K562 (cell line): Measurements from ENCODE around the gene POLR3GL. TPM values are rescaled to one million over a fixed set of nuclear protein-coding genes. Genes with fewer than 3 reads are reported as not detected.

ENCODE experiments used
- BCOR ChIP-seq: fragments of 450-650 bp; IDR thresholded peaks from 2 replicates; pipeline ENCODE4 v1.6.1; 2016
- BDP1 ChIP-seq: IDR thresholded peaks from 3 replicates; pipeline ENCODE4 v1.6.1; 2011; ENCODE audit not compliant: insufficient read length, insufficient read depth
- C11orf30 ChIP-seq: fragments of 450-650 bp; IDR thresholded peaks from 2 replicates; pipeline ENCODE4 v1.6.1; 2016; ENCODE audit warnings: low read depth, mild to moderate bottlenecking
- DMBX1 ChIP-seq: fragments of 250-450 bp; sonication (Bioruptor Pico); IDR thresholded peaks from 2 replicates; pipeline ENCODE4 v1.8.0; 2022; ENCODE audit warnings: inconsistent platforms, mild to moderate bottlenecking, moderate library complexity, borderline replicate concordance
- FOXK1 ChIP-seq: sonication (generic); formaldehyde crosslinking; IDR thresholded peaks from 2 replicates; pipeline ENCODE4 v1.8.0; 2022; ENCODE audit warnings: missing genetic modification reagents, mild to moderate bottlenecking, borderline replicate concordance
- FOXM1 ChIP-seq, 2 experiments: fragments of 450-650 bp in 1 of 2; sonication (generic) in 1 of 2; formaldehyde crosslinking in 1 of 2; IDR thresholded peaks; 2 replicates each; pipeline versions ENCODE4 v1.6.1 to v1.9.0; 2017 to 2022; ENCODE audit warnings: low read depth in 2 of 2, mild to moderate bottlenecking in 2 of 2, missing genetic modification reagents in 1 of 2, moderate library complexity in 1 of 2
- HEY1 ChIP-seq: fragments of 250-450 bp; sonication (Bioruptor Pico); IDR thresholded peaks from 2 replicates; pipeline ENCODE4 v1.5.0; 2020; ENCODE audit warnings: mild to moderate bottlenecking, moderate library complexity, borderline replicate concordance
- HNRNPLL ChIP-seq: fragments of 200-400 bp; formaldehyde crosslinking; IDR thresholded peaks from 2 replicates; pipeline ENCODE4 v1.6.1; 2017; ENCODE audit warnings: low read length, low read depth, mild to moderate bottlenecking; ENCODE audit not compliant: poor library complexity, severe bottlenecking
- MYC ChIP-seq, 2 experiments: fragments of 250-450 bp in 1 of 2; sonication (Bioruptor Pico) in 1 of 2; IDR thresholded peaks; 2 replicates each; pipeline versions ENCODE4 v1.5.1 to v1.6.1; 2012 to 2021; ENCODE audit warnings: low read depth in 2 of 2, borderline replicate concordance in 1 of 2, improper control_type of control experiment in 1 of 2, low read length in 1 of 2, mild to moderate bottlenecking in 1 of 2, moderate library complexity in 1 of 2
- RBM14 ChIP-seq: fragments of 200-400 bp; formaldehyde crosslinking; IDR thresholded peaks from 2 replicates; pipeline ENCODE4 v1.6.1; 2018; ENCODE audit warnings: low read depth, mild to moderate bottlenecking, low read length, moderate library complexity, borderline replicate concordance; ENCODE audit not compliant: insufficient read depth
- SIX5 ChIP-seq, 2 experiments: IDR thresholded peaks; 2 replicates each; pipeline ENCODE4 v1.6.1; 2011; ENCODE audit warnings: low read length in 2 of 2, borderline replicate concordance in 1 of 2, low read depth in 1 of 2, mild to moderate bottlenecking in 1 of 2, moderate library complexity in 1 of 2; ENCODE audit not compliant: insufficient read depth in 1 of 2
- SMARCB1 ChIP-seq: IDR thresholded peaks from 2 replicates; pipeline ENCODE4 v1.6.1; 2011; ENCODE audit warnings: improper control_type of control experiment, low read depth; ENCODE audit not compliant: insufficient read length
- TCF7 ChIP-seq: sonication (generic); IDR thresholded peaks from 2 replicates; pipeline ENCODE4 v1.6.1; 2016; ENCODE audit warnings: antibody characterized with exemption, borderline replicate concordance
- TRIM25 ChIP-seq: fragments of 450-650 bp; IDR thresholded peaks from 2 replicates; pipeline ENCODE4 v1.7.0; 2016; ENCODE audit warnings: borderline replicate concordance
- XRCC4 ChIP-seq: IDR thresholded peaks from one replicate; pipeline ENCODE4 v1.6.1; 2011; ENCODE audit not compliant: insufficient read depth, insufficient read length; ENCODE audit errors: extremely low read depth
- ZC3H8 ChIP-seq: fragments of 450-650 bp; IDR thresholded peaks from 2 replicates; pipeline ENCODE4 v1.6.1; 2017
- ZFP1 ChIP-seq: fragments of 450-650 bp; formaldehyde crosslinking; IDR thresholded peaks from 2 replicates; pipeline ENCODE4 v1.4.0; 2020; ENCODE audit warnings: mild to moderate bottlenecking, mixed read lengths
- ZNF197 ChIP-seq: fragments of 200-800 bp; sonication (Bioruptor generic); IDR thresholded peaks from 2 replicates; pipeline ENCODE4 v1.6.1; 2016; ENCODE audit warnings: low read depth, missing genetic modification characterization, missing compliant biosample characterization
- ZNF217 ChIP-seq: sonication (generic); formaldehyde crosslinking; IDR thresholded peaks from 2 replicates; pipeline ENCODE4 v1.8.0; 2022; ENCODE audit warnings: mild to moderate bottlenecking, missing genetic modification reagents
- ZNF280B ChIP-seq: fragments of 250-450 bp; sonication (Bioruptor Pico); IDR thresholded peaks from 2 replicates; pipeline ENCODE4 v1.5.1; 2021; ENCODE audit warnings: mild to moderate bottlenecking
- ZNF830 ChIP-seq: fragments of 250-450 bp; sonication (Bioruptor Pico); IDR thresholded peaks from 2 replicates; pipeline ENCODE4 v1.5.0; 2021; ENCODE audit warnings: mild to moderate bottlenecking
- polyA plus RNA-seq, 8 experiments: library from polyadenylated mRNA; depleted of rRNA in 4 of 8; stranded (reverse) in 5 of 8; unstranded in 3 of 8; fragments of >200 nt; fragmentation: Nextera tagmentation in 2 of 8; fragmentation: Illumina TruSeq in 1 of 8; extraction: Ambion mirVana in 2 of 8; extraction: Trizol in 1 of 8; gene quantifications; 2 replicates each; pipeline versions ENCODE4 v1.2.1 to v1.2.3, GENCODE V29; 2011 to 2014; ENCODE audit warnings: inconsistent platforms in 1 of 8, missing spikeins in 1 of 8
- total RNA-seq, 7 experiments: library from RNA; depleted of rRNA in 6 of 7; stranded (reverse); fragments of >200 nt in 6 of 7; fragmentation: Illumina TruSeq in 2 of 7; extraction: Trizol in 2 of 7; gene quantifications; 2 replicates each; pipeline versions ENCODE4 v1.2.1 to v1.2.3, GENCODE V29; 2011 to 2021; ENCODE audit warnings: low replicate concordance in 1 of 7
- TF ChIP-seq, protein P1 (sequence below): IDR thresholded peaks from 2 replicates; pipeline ENCODE4 v1.6.1; 2011; ENCODE audit not compliant: insufficient read length; ENCODE audit errors: extremely low read depth
- TF ChIP-seq, protein P2 (sequence below): sonication (generic); formaldehyde crosslinking; IDR thresholded peaks from 2 replicates; pipeline ENCODE4 v1.8.1; 2022; ENCODE audit warnings: missing genetic modification reagents

Gene POLR3GL
- total and polyA plus RNA-seq, 9 of the 15 experiments (the other 6 are each of a cell fraction or from before 2014, with no cell fraction given) = 14.6 to 48.4 (median 38.2) TPM

- TF ChIP-seq DMBX1 (no peak), ZFP1 (no peak), XRCC4 (no peak), TRIM25 (no peak), ZNF280B (CRISPR knock-in tag) (0 out of 2 replicates have a peak, but pooled peaks have one; percentile 59), ZC3H8 (no peak), BDP1 (no peak), HEY1 (no peak), ZNF197 (CRISPR knock-in tag) (no peak), MYC (IDR thresholded peaks at IDR 0.05; ENCODE audit: low read depth, low read length) (no peak), MYC (CRISPR knock-in tag; IDR thresholded peaks at IDR 0.05; ENCODE audit: borderline replicate concordance, low read depth) (no peak), FOXM1 (IDR thresholded peaks at IDR 0.05; ENCODE audit: low read depth) (no peak), FOXM1 (CRISPR knock-in tag; IDR thresholded peaks at IDR 0.05; ENCODE audit: low read depth) (no peak), BCOR (no peak), SMARCB1 (no peak), FOXK1 (CRISPR knock-in tag) (no peak), ZNF830 (CRISPR knock-in tag) (no peak), ZNF217 (CRISPR knock-in tag) (no peak), TCF7 (no peak), SIX5 (IDR thresholded peaks at IDR 0.05; ENCODE audit: borderline replicate concordance in 1 of 2, insufficient read depth in 1 of 2, low read depth in 1 of 2, low read length in 2 of 2) (no peak), C11orf30 (no peak), RBM14 (no peak), HNRNPLL (no peak)
- TF ChIP-seq, protein P1, sequence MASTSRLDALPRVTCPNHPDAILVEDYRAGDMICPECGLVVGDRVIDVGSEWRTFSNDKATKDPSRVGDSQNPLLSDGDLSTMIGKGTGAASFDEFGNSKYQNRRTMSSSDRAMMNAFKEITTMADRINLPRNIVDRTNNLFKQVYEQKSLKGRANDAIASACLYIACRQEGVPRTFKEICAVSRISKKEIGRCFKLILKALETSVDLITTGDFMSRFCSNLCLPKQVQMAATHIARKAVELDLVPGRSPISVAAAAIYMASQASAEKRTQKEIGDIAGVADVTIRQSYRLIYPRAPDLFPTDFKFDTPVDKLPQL = no peak
- TF ChIP-seq, protein P2, sequence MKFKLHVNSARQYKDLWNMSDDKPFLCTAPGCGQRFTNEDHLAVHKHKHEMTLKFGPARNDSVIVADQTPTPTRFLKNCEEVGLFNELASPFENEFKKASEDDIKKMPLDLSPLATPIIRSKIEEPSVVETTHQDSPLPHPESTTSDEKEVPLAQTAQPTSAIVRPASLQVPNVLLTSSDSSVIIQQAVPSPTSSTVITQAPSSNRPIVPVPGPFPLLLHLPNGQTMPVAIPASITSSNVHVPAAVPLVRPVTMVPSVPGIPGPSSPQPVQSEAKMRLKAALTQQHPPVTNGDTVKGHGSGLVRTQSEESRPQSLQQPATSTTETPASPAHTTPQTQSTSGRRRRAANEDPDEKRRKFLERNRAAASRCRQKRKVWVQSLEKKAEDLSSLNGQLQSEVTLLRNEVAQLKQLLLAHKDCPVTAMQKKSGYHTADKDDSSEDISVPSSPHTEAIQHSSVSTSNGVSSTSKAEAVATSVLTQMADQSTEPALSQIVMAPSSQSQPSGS (CRISPR knock-in tag) = no peak
Measured at GRCh38 chr1:145992958-145993617, 28.6 kb downstream of the POLR3GL start (continued).
